ENCODE results near the gene COG7.
"Not testable (repeated sequence)": the region's sequence is repeated elsewhere in the genome, so short reads cannot be mapped to it uniquely, and the experiment has no call there.

The COG7 gene

DNA sequence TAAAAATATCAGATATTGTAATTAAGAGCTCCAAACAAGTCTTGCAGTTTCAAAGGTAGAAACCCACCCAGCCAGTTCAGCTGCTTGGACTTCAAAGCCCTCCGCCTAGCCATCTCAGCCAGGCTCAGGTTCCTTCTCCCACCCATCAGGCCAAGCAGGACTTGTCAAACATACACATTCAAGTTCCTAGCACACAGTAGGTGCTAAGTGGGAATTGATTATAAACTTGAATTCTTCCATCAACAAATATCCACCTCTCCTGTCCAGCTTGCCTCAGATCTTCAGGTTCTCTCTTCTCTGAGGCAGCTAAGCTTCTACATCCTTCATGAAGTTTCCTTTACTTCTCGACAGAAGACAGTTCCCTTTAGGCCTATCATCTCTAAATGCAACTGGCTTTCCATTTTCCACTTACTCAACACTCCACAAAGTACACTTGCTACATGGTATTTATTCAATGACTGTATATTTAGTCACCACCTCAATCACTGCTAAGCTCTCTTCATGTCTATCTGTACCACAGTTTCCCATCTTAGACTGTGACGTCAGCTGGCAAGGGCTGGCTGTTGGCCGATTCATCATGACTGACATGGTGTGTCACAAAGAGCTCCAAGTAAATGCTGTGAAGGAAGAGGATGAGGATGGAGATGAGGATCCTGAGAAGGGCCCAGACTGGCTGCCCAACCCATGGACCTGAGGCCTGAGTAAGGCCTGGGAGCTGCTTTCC is 13.3 kb upstream of the COG7 start:
- no peak for DNase-seq

DNA sequence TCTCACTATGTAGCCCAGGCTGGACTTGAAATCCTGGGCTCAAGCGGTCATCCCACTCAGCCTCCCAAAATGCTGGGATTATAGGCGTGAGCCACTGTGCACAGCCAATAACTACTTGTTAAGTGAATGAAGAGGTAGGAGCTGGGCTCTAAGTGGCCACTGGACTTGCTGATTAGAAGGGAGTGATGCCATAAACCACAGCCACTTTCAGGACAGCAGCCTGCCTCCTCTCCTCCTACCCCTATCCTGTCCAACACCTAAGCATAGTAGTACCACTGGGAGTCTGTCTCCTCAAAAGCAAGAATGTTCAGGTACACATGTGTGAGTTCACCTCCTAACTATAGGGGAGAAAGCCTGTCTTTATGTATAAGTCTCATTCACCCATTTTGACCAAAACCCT is 12.2 kb upstream of the COG7 start:
- no peak for DNase-seq

DNA sequence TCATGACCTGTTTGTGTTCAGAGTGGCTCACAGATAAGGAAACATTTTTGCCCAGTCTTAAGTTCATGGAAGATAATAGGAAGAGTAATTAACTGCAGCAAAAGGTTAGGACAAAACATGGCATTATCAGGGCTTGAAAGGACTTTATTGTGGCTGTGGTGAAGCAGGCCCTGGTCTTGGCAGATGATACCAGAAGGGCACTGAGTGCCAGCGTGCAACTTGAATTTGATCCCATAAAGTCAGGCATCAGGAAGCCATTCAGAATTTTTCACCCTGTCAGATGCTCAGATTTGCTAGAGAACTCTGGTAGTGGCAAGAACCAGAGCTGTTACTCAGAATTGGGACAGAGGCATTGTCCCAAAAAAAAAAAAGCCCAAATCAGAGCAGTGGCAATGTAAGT is 11.2 kb upstream of the COG7 start:
- DNase-seq, result no peak

DNA sequence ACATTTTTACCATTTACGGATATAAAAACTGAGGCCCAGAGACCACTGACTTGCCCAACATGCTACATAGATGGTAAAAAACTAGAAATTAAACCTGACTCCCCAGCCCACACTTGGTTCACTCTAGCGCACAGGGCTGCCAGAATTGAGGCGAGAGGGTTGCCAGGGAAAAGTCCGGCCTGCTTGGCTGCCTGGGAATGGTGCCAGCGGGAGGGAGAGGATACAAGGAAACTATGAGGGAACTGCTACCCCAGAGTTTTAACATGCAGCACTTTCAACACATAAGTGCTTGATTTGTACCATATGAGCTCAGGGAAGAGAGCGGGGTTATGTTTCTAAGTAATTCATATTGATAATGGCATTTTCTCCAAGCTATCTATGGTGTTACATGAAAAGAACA is 10.0 kb upstream of the COG7 start:
- DNase-seq, result not testable (repeated sequence)

DNA sequence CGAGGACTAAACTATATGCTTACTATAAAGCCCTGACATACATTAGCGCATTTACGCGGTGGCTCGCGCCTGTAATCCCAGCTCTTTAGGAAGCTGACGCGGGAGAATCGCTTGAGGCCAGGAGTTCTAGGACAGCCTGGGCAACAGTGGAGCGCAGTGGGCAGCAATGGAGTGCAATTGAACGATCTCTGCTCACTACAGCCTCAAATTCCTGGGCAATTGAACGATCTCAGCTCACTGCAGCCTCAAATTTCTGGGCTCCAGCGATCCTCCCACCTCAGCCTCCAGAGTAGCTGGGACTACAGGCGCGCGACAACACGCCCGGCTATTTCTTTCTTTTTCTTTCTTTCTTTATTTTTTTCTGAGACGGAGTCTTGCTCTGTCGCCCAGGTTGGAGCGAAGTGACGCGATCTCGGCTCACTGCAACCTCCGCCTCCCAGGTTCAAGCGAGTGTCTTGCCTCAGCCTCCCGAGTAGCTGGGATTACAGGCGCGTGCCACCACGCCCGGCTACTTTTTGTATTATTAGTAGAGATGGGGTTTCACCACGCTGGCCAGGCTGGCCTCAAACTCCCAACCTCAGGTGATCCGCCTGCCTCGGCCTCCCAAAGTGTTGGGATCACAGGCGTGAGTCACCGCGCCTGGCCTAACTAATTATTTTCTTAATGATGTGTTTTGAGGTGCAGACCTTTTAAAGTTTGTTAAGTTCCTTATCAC is 506 bp upstream of the COG7 start:
- no peak for DNase-seq

DNA sequence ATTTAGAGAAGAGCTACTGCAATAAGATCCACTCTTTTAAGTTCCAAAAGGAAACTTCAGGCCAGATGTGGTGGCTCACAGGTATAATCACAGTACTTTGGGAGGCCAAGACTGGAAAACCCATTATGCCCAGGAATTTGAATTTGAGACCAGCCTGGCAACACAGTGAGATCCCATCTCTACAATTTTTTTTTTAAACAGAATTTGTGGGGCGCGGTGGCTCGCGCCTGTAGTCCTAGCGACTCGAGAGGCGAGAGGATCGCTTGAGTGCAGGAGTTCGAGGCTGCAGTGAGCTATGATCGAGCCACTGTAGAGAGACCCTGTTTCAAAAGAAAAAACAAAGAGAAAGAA is 793 bp downstream of the COG7 start:
- no peak for DNase-seq

DNA sequence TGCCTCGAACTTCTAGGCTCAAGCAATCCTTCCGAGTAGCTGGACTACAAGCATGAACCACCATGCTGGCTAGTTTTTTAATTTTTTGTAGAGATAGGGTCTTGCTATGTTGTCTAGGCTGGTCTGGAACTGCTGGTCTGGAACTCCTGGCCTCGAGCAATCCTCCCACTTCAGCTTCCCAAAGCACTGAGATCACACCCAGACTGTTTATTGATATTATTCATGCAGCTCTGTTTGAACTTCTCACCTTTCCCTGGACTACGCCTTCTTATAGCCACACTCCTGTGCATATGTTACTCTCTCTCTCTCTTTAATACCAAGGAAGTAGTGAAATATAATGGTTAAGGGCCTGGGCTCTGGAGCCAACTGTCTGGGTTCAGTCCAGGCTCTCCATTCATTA is 4.6 kb downstream of the COG7 start:
- no peak for DNase-seq

DNA sequence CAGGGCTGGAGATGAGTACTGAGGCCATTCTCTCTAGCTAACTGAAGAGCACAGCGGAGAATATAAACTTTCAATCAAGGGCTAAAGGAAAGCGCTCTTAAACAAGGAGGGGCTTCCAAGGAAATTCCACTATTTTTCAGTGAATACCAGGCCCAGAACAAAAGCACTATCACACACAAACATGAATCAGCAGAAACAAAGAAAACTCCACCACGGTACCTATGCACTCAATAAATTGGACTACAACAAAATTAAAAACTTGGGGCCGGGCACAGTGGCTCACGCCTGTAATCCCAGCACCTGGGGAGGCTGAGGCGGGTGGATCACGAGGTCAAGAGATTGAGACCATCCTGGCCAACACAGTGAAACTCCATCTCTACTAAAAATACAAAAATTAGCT is 15.4 kb downstream of the COG7 start:
- not testable (repeated sequence) for DNase-seq

DNA sequence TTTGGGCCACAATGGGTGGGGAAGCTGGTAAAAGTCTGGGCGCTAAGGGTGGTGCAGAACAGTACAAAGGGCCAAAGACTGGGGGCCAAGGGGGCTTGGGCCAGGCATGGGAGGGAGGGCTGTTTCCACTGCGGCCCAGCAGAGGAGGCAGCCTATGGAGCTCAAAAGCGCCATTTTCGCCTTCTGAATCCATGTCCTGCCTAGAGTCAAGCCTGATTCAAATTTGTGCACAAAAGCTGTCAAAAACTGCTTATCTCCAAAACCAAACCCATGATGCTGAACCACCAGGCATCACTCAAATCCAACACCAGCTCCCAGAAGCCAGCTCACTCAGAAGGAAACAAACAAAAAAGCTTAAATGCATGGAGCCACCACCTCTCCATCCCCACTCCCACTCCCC is 16.0 kb downstream of the COG7 start:
- no peak for DNase-seq

DNA sequence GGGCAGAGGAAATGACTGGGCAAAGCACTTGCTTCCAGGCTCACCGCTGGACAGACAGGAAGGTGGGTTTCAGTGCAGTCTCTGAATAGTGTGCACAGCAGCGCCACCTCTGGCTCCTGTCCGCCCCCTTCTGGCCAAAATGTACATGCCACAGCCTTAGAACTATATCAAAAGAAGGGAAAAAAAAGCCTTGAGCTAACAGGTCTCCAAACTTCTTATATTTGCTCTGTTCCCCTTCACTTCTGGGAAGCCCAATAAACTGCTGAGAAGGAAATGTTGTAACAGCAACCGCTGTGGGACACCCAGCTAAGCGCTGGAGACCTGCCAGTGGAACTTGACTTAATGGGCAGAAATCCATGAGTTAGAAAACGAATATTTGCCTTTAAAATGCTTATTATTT is 17.5 kb downstream of the COG7 start:
- DNase-seq, result peak; percentile 72

DNA sequence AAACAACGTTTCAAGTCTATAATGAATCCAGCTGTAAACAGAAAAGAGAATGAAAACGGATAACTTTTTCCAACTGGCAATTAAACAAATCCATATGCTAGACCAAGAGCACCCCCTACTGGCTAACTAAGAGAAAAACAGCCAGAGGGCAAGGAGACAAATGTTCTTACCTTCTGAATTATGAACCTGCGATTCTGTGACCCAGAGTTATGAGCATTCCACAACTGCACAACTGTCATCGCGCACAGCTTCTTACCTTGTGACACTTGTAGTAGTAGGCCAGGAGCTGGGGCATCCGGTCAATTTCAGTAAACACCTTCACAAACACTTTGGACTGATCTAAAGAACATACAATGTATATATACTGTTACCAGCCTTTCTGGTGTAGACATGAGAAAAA is 18.6 kb downstream of the COG7 start:
- DNase-seq, result peak; percentile 70

DNA sequence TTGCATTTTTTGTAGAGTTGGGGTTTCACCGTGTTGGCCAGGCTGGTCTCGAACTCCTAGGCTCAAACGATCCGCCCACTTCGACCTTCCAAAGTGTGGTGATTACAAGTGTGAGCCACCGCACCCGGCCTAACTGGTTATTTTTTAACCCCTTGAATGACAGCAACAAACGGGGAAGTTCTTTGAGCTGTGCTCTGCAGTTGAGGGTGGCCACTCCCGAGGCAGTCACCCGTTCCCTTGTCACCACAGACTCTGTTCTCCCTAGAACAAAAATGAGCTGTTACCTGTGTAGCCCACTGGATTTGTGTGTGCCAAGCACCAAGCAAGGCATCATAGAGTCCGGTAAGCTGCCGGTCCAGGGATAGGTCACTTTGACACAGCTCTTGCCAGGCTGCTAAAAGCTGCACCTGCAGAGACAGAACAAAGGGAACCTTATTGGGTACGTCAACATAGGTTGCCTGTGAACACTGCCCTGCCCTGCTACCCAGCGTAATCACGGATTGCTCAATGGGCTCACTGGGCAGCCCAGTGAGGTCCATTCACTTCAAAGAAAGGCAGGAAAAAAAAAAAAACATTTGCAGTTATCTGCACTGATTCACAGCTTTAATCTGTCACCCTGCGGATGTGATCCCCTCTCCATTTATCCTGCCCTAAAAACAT is 19.6 kb downstream of the COG7 start:
- no peak for DNase-seq

DNA sequence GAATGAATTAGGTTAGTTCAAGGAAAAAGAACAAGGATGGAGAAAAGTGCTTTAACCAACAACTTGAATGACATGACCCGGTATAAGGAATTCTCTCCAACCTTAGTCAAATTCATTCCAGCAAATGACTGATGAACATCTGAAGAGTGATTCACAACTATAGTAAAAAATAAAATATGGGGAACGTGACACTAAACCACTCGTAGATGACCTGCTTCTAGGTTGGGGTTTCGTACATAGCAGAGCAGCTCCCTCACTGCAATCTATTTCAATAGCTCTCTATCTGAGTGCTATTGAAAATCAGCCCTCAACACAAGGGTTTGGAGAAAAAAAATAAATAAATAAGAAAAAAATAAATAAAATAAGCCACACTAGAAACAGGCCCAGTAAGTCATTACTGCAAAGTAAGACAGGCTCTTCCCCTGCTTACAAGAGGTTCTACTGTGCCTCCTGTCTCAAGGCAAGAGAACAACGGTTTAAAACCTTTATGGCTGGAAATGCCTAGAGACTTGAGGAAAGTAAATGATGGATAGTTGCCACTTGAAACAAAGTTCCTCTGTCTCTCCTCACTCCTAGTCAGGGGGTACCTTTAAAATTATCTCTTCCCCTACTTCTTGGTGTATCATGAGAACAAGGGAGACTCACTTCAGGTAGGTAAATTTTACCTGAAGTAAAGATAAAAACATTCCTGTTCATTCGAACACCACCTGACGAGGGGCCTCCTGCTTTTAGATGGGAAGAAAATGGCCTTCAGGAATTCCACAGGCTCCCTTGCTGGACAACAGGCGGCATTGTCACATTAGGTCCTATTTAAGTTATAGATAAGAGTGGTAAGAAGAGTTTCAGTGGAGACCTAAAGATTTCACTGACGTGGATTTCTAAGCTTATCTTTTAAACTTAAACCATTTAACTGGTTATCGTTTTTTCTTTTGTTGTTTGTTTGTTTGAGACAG is 20.5 kb downstream of the COG7 start:
- DNase-seq, result no peak

DNA sequence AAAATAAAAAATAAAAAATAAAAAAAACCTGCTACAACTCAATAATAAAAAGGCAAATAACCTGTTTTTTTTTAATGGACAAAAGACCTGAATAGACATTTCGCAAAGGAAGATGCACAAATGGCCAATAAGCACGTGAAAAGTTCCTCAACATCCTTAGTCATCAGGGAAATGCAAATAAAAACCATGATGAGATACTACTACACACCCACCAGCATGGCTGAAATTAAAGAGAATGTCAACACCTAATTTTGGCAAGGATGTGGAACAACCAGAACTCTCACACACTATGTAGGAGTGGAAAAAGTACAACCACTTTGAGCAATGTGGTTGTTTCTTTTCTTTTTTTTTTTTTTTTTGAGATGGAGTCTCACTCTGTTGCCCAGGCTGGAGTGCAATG is 24.6 kb downstream of the COG7 start:
- DNase-seq, result no peak

DNA sequence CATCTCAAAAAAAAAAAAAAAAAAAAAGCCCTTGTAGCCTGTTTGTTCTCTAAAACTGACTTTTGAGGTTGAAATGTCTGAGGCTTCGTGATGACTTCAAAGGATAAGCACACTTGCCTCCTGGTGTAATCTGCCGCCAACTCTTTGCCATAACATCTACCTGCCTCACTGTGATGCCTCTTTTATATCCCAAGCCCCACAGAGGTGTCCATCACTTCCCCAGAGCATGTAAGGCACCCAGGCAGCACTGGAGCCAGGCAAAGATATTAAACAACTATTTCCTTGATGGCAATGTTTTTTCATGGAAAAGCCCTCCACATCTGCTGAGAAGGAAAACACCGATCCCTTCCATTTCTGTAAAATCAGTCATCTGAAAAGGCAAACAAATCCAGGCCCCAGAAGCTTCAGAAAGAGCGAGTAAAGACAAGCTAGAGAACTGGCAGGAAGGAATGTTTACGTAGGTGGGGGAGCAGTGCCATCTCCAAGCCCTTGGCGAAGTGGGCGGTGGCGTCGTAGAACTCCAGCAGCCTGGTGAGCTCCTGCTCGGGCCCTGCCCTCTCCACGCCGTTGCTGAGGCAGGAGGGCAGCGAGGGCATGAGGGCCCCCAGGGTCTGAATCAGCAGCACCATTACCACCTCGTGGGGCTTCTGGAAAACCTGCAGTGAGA is 28.6 kb downstream of the COG7 start:
- no peak for DNase-seq

DNA sequence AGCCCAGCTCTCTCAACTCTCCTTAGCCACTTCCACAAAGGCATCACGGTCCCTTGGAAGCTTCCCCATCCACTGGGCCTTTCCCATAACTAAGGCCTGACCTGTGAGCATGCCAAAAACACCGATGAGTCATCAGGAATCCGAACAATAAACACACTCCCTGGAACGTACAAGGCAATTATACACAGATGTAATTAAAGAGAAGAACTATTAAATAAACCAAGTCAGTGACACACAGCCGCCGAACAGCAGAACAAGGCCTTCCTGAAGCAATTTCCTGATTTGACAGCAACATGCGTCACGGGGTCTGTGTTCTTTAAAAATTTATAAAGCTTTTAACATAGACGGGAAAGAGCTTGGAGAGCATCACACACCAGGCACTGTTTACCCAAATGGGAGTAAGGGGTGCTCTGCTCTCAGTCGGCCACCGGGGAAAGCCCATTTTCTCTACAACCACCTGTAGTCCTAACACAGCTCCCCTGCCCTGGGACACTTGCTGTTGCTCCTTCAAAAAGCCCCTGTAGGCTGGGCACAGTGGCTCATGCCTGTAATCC is 29.4 kb downstream of the COG7 start:
- no peak for DNase-seq

DNA sequence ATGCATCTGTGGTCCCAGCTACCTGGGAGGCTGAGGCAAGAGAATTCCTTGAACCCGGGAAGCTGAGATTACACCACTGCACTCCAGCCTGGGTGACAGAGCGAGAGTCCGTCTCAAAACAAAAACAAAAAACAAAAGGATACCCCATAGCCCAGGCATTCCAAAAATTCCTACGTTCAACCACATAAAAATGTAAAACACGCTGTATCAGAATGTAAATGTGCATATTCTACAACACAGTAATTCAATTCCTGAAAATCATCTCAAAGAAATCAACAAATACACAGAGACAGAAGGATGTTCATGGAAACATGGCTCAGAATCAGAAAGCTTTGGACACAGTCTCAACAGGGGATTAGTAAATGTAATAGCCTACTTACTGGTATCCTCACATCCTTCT is 33.0 kb downstream of the COG7 start:
- DNase-seq, result no peak

DNA sequence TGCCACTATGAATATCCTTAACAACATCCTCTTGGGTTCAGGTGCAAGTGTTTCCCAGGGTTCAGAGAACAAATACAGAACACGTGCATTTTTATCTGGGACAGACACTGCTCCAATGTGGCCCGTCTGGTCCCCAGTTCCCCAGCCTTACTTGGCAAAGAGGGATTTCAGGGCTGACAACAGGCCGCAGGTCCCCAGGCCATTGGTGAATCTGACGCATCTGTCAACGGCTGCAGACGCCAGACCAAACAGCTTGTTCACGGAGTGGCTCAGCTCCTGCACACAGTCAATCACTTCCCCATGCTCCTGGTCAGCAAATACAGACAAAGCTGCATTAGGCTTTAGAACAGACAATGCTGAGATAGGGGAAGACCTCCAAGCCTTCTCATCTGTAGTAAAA is 36.2 kb downstream of the COG7 start:
- no peak for DNase-seq

DNA sequence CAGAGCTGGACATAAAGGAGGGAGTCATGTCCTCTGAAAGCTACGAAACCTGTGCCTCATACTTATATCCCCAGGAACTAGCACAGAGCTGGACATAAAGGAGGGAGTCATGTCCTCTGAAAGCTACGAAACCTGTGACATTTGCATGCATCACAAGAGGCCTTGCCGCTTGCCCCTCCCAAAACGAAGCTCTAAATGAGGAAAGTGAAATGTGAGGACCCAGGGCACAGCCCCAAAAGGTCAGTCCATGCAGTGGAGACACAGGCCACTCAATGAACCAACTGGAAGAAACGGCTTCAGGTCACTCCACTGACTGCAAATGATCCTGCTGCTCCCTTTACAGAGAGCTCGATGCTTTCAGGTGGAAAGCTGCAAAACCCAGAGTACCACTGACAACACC is 38.3 kb downstream of the COG7 start:
- DNase-seq, result no peak

DNA sequence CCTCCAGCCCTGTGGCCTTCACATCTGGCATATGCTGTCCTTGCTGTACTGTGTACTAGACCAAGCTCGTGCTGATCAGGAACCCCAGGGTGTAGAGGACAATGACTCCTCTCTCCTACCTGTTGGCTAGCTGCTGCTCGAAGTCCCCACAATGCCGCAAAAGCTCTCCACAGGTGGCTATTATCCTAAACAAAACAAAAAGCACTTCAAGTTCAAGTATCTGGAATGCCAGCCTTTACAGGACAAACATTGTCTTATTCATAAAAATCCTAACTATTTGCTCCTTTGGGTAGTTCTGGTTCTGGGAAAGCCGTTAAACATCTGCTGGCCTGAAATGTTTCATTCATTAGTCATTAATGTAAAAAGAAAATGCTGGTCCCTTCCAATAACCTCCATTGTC is 42.8 kb downstream of the COG7 start:
- DNase-seq, result no peak

DNA sequence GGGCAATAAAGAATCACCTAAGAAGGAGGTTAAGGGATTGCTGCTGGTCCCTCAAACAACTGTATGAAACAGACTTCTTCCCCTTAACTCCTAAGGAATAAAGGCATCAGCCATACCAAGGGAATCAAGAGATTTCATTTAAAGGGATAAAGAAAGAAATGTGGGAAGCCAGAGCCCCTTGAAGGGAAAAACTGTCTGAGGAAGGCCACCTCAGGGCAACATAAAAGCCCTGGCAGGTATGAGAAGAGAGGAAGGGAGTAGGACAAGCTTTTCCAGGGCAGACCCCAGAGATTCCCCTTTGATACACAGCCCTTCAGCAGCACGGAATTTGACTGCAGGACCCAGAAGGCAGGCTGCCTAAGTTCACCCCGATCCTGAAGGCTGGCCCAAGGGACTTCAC is 43.5 kb downstream of the COG7 start:
- no peak for DNase-seq

DNA sequence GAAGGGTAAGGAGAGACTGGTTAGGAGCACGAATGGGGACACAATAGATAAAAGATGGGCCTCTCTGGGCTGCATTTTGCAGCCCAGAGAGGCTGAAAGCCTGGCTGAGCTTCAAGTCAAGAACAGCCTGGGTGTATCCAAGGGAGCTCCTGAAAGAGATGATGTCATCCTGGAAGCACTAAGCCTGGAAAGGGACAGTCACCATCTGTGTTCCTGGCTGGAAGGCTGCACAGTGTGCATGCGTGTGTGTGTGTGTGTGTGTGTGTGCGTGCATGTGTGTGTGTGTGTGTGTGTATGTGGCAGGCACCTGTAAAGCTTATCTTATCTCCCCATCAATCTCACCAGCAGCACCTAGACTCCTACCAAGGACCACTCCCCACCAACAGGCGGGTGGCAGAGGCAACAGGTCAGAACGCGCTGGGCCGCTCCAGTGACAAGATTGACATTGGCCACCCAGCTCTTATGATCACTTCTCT is 44.1 kb downstream of the COG7 start:
- no peak for DNase-seq

Data from CD4-positive, alpha-beta T cell treated with Interleukin-17A for 1 hour (primary cell).